OCI-LY7 (cell line): ENCODE results near the gene LRP8. TPM values are rescaled to one million over a fixed set of nuclear protein-coding genes. Genes with fewer than 3 reads are reported as not detected.

Experiments
- BruUV-seq: library from RNA; stranded (reverse); fragments of 400-500 nt; replicated peaks from 2 replicates; lab custom pipeline; 2021; lab: Mats Ljungman, UMichigan
- CTCF ChIA-PET: fragments of 300-600 bp; sonication (Branson Sonifier 250); formaldehyde crosslinking; loops from one replicate; lab custom pipeline; 2022; ENCODE audit warnings: antibody characterized with exemption; ENCODE audit not compliant: unreplicated experiment; lab: Charles Lee
- POLR2A ChIA-PET: fragments of 300-600 bp; sonication (Branson Sonifier 250); formaldehyde crosslinking; loops from one replicate; lab custom pipeline; 2022; ENCODE audit warnings: antibody characterized with exemption; lab: Charles Lee
- DNase-seq: peaks from one replicate; pipeline ENCODE4 v3.0.0-alpha.2; 2015; ENCODE audit warnings: low spot score
- H2AFZ ChIP-seq: fragments of 200-600 bp; sonication (generic), shearing (Covaris generic); 2 replicates; pipeline ENCODE4 v1.6.1; 2014; ENCODE audit warnings: mild to moderate bottlenecking, antibody characterized with exemption, low read length, moderate library complexity
- H3K27ac ChIP-seq: fragments of 200-600 bp; sonication (generic); 2 replicates; pipeline ENCODE4 v1.5.1; 2014; ENCODE audit warnings: mixed run types, low read depth, mild to moderate bottlenecking, moderate library complexity, low read length, inconsistent platforms; ENCODE audit not compliant: poor library complexity, severe bottlenecking
- H3K36me3 ChIP-seq: fragments of 200-600 bp; sonication (generic); 2 replicates; pipeline ENCODE4 v1.6.1; 2014; ENCODE audit warnings: mild to moderate bottlenecking, antibody characterized with exemption, low read length, moderate library complexity, mixed read lengths; ENCODE audit not compliant: insufficient read depth
- H3K4me1 ChIP-seq: fragments of 200-600 bp; sonication (generic); 2 replicates; pipeline ENCODE4 v1.5.1; 2014; ENCODE audit warnings: mild to moderate bottlenecking, low read length; ENCODE audit not compliant: insufficient read depth, poor library complexity, severe bottlenecking
- H3K4me2 ChIP-seq: fragments of 200-600 bp; sonication (generic); 2 replicates; pipeline ENCODE4 v1.6.1; 2014; ENCODE audit warnings: mild to moderate bottlenecking, low read length
- H3K4me3 ChIP-seq: fragments of 200-600 bp; sonication (generic); 2 replicates; pipeline ENCODE4 v1.5.1; 2014; ENCODE audit warnings: mild to moderate bottlenecking, low read depth, low read length; ENCODE audit not compliant: poor library complexity, severe bottlenecking
- H3K79me2 ChIP-seq: fragments of 200-600 bp; sonication (generic); 2 replicates; pipeline ENCODE4 v1.6.1; 2016; ENCODE audit warnings: low read depth, mild to moderate bottlenecking, low read length, moderate library complexity, mixed read lengths; ENCODE audit not compliant: insufficient read depth
- H3K9me2 ChIP-seq: fragments of 200-600 bp; sonication (generic); 2 replicates; pipeline ENCODE4 v1.6.1; 2016; ENCODE audit warnings: mild to moderate bottlenecking, low read length, mixed read lengths; ENCODE audit not compliant: insufficient read depth
- H3K9me3 ChIP-seq: fragments of 200-600 bp; sonication (generic); 2 replicates; pipeline ENCODE4 v1.6.1; 2014; ENCODE audit warnings: mild to moderate bottlenecking, mixed run types, low read length, mixed read lengths
- H4K20me1 ChIP-seq: fragments of 200-600 bp; sonication (generic); 2 replicates; pipeline ENCODE4 v1.6.1; 2014; ENCODE audit warnings: mild to moderate bottlenecking, antibody characterized with exemption, low read length, moderate library complexity, mixed read lengths; ENCODE audit not compliant: insufficient read depth
- EZH2phosphoT487 ChIP-seq: fragments of 200-600 bp; sonication (generic); IDR thresholded peaks from 2 replicates; pipeline ENCODE4 v1.6.1; 2018; ENCODE audit warnings: low read depth, borderline replicate concordance, mild to moderate bottlenecking, mixed run types, antibody characterized with exemption, low read length, moderate library complexity, mixed read lengths
- intact Hi-C: fragments of 100-400 bp; cut with micrococcal nuclease; formaldehyde crosslinking; loops from one replicate; pipeline ENCODE4 v1.10.0; 2022; ENCODE audit not compliant: unreplicated experiment
- total RNA-seq, 2 experiments: library from RNA; depleted of rRNA in 1 of 2; stranded (reverse); fragments of >200 nt in 1 of 2; shearing (Covaris generic) in 1 of 2; gene quantifications; 2 replicates each; pipeline ENCODE4 v1.2.3, GENCODE V29; 2014 to 2022
- TF ChIP-seq, protein P1 (sequence below): fragments of 200-600 bp; sonication (generic); conservative IDR thresholded peaks from 2 replicates; pipeline ENCODE4 v1.5.1; 2014; ENCODE audit warnings: mild to moderate bottlenecking, antibody characterized with exemption, low read length, moderate library complexity, mixed read lengths

Gene LRP8
- total RNA-seq, 2 experiments from 2014 or later: 65.6 to 70.0 TPM

DNA sequence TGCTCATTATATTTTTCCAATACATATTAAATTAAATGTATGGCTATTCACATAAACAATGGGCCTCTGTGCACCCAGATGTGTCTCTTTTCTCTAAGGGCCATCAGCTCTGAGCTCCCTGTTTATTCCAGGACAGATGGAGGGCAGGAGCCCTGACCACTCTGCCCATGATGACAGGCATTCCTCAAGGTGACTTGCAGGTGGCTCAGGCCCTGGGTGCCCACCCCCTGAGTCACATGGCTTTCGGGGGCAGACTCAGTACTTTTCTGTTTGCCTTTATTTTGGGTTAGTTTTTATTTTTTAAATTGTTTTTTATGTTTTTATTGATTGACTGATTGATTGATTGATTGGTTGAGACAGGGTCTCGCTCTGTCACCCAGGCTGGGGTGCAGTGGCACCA, 6.4 kb upstream of the LRP8 start:
- intact Hi-C loops: no loop called here
- H3K4me1 ChIP-seq: peaks cover 8% of the 10 kb centered on the region
- no peak overlapping the region for H3K4me3 ChIP-seq
- ChIA-PET CTCF (no interaction called here), POLR2A (interaction anchor here (1.5 kb wide), 1 partner anchor 39 kb away, joined by 3 read pairs; no protein-coding TSS in a partner anchor)
- H2AFZ ChIP-seq: no peak overlapping the region
- TF ChIP-seq, protein P1, sequence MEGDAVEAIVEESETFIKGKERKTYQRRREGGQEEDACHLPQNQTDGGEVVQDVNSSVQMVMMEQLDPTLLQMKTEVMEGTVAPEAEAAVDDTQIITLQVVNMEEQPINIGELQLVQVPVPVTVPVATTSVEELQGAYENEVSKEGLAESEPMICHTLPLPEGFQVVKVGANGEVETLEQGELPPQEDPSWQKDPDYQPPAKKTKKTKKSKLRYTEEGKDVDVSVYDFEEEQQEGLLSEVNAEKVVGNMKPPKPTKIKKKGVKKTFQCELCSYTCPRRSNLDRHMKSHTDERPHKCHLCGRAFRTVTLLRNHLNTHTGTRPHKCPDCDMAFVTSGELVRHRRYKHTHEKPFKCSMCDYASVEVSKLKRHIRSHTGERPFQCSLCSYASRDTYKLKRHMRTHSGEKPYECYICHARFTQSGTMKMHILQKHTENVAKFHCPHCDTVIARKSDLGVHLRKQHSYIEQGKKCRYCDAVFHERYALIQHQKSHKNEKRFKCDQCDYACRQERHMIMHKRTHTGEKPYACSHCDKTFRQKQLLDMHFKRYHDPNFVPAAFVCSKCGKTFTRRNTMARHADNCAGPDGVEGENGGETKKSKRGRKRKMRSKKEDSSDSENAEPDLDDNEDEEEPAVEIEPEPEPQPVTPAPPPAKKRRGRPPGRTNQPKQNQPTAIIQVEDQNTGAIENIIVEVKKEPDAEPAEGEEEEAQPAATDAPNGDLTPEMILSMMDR: no peak
- no peak for TF ChIP-seq EZH2phosphoT487
- no peaks in the 10 kb centered on the region for H3K36me3 ChIP-seq
- H3K79me2 ChIP-seq: no peaks in the 10 kb centered on the region
- no peak overlapping the region for H3K4me2 ChIP-seq
- H4K20me1 ChIP-seq: no peaks in the 10 kb centered on the region
- H3K9me3 ChIP-seq: no peaks in the 10 kb centered on the region
- no peak for DNase-seq
- H3K9me2 ChIP-seq: no peaks in the 10 kb centered on the region
- no TSS peak for BruUV-seq
- H3K27ac ChIP-seq: no peak overlapping the region

DNA sequence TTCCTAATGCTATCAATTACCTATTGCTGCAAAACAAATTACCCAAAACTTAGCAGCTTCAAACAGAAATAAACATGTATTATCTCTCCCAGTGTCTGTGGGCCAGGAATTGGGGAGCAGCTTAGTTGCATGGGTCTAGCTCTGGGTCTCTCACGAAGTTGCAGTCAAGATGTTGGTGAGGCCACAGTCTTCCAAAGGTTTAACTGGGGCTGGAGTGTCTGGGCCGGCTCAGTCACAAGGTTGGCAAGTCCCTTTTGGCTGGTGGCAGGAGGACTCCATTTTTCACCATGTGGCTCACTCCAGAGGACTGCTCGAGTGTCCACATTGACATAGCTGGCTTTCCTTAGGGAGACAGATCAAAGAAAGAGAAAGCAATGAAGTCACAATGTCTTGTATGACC, 5.0 kb upstream of the LRP8 start:
- TF ChIP-seq EZH2phosphoT487: no peak
- TF ChIP-seq, protein P1: no peak
- Histone ChIP-seq H3K4me1 (peaks cover 18% of the 10 kb centered on the region), H3K27ac (no peak overlapping the region), H3K79me2 (no peaks in the 10 kb centered on the region; the same call in 1 of the 2 replicates), H3K4me2 (no peak overlapping the region), H3K4me3 (no peak overlapping the region), H3K9me3 (no peaks in the 10 kb centered on the region), H3K36me3 (no peaks in the 10 kb centered on the region), H4K20me1 (no peaks in the 10 kb centered on the region), H2AFZ (no peak overlapping the region), H3K9me2 (no peaks in the 10 kb centered on the region)
- no TSS peak for BruUV-seq
- intact Hi-C loops: no loop called here
- POLR2A ChIA-PET: interaction anchor here (0.7 kb wide), 1 partner anchor 1265 kb away, joined by 3 read pairs; no protein-coding TSS in a partner anchor
- DNase-seq: no peak
- CTCF ChIA-PET: no interaction called here

DNA sequence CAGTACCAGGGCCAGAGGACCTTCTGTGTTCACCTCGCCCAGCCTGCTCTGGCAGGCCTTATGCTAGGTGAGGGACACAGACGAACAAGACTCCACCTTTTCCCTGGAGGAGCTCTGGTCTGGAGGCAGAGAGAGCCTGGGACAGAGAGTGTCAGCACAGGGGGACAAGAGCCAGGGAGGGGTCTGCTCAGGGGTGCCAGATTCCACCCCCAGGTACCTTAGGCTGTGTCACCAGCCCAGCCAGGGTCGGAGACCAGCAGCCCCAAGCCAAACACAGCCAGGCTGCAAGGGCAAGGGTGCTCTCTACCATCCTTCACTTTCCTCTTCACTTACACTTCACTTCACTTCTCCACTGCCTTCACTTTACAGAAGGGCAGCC, 4.3 kb upstream of the LRP8 start:
- no peak for TF ChIP-seq EZH2phosphoT487
- TF ChIP-seq, protein P1: no peak
- ChIA-PET POLR2A (no interaction called here), CTCF (no interaction called here)
- no peak for DNase-seq
- H3K27ac ChIP-seq: no peak overlapping the region
- no peaks in the 10 kb centered on the region for H4K20me1 ChIP-seq
- no TSS peak for BruUV-seq
- no peak overlapping the region for H3K4me3 ChIP-seq
- H3K9me2 ChIP-seq: no peaks in the 10 kb centered on the region
- peaks cover 18% of the 10 kb centered on the region for H3K4me1 ChIP-seq
- H3K79me2 ChIP-seq: no peaks in the 10 kb centered on the region; the same call in 1 of the 2 replicates
- no peaks in the 10 kb centered on the region for H3K9me3 ChIP-seq
- H2AFZ ChIP-seq: no peak overlapping the region
- intact Hi-C loops: no loop called here
- H3K36me3 ChIP-seq: no peaks in the 10 kb centered on the region
- H3K4me2 ChIP-seq: no peak overlapping the region
